HEK293 (cell line): ENCODE measurements around the gene ITGB1.

Experiments used
- BCL11A ChIP-seq: fragments of 450-650 bp; formaldehyde crosslinking; IDR thresholded peaks from 2 replicates; pipeline ENCODE4 v1.5.1; 2016; ENCODE audit warnings: low read depth, missing biosample characterization, missing genetic modification characterization
- BCL11B ChIP-seq: fragments of 450-650 bp; formaldehyde crosslinking; IDR thresholded peaks from 2 replicates; pipeline ENCODE4 v1.5.1; 2016; ENCODE audit warnings: low read depth, missing biosample characterization, missing genetic modification characterization
- EGR2 ChIP-seq: fragments of 450-650 bp; formaldehyde crosslinking; IDR thresholded peaks from 2 replicates; pipeline ENCODE4 v1.5.1; 2016; ENCODE audit warnings: low read depth, missing biosample characterization, missing genetic modification characterization
- GFI1B ChIP-seq: fragments of 450-650 bp; formaldehyde crosslinking; IDR thresholded peaks from 2 replicates; pipeline ENCODE4 v1.5.1; 2016; ENCODE audit warnings: missing biosample characterization, missing genetic modification characterization
- HOXC10 ChIP-seq: sonication (generic); formaldehyde crosslinking; IDR thresholded peaks from 2 replicates; pipeline ENCODE4 v1.8.1; 2023; ENCODE audit warnings: mild to moderate bottlenecking, missing genetic modification reagents
- KLF16 ChIP-seq: fragments of 450-650 bp; formaldehyde crosslinking; IDR thresholded peaks from 2 replicates; pipeline ENCODE4 v1.5.1; 2017; ENCODE audit warnings: missing biosample characterization, missing genetic modification characterization
- KLF8 ChIP-seq: fragments of 450-650 bp; formaldehyde crosslinking; IDR thresholded peaks from 2 replicates; pipeline ENCODE4 v1.5.1; 2016; ENCODE audit warnings: missing biosample characterization, missing genetic modification characterization
- SCRT1 ChIP-seq: fragments of 450-650 bp; formaldehyde crosslinking; IDR thresholded peaks from 2 replicates; pipeline ENCODE4 v1.5.1; 2016; ENCODE audit warnings: missing biosample characterization, missing genetic modification characterization, borderline replicate concordance
- TCF7L2 ChIP-seq: IDR thresholded peaks from 2 replicates; pipeline ENCODE4 v1.6.1; 2011; ENCODE audit warnings: low read depth, mild to moderate bottlenecking, inconsistent platforms, low read length, moderate library complexity, borderline replicate concordance
- ZBTB20 ChIP-seq: fragments of 450-650 bp; formaldehyde crosslinking; IDR thresholded peaks from 2 replicates; pipeline ENCODE4 v1.5.1; 2016; ENCODE audit warnings: missing biosample characterization, missing genetic modification characterization
- ZNF10 ChIP-seq: fragments of 450-650 bp; formaldehyde crosslinking; IDR thresholded peaks from 2 replicates; pipeline ENCODE4 v1.5.1; 2017; ENCODE audit warnings: missing biosample characterization, missing genetic modification characterization
- ZNF112 ChIP-seq: fragments of 450-650 bp; formaldehyde crosslinking; IDR thresholded peaks from 2 replicates; pipeline ENCODE4 v1.5.0; 2017; ENCODE audit warnings: missing biosample characterization, missing genetic modification characterization
- ZNF132 ChIP-seq: fragments of 450-650 bp; formaldehyde crosslinking; IDR thresholded peaks from 2 replicates; pipeline ENCODE4 v1.5.1; 2017; ENCODE audit warnings: missing biosample characterization, missing genetic modification characterization, borderline replicate concordance
- ZNF155 ChIP-seq: fragments of 450-650 bp; formaldehyde crosslinking; IDR thresholded peaks from 2 replicates; pipeline ENCODE4 v1.5.1; 2016; ENCODE audit warnings: missing biosample characterization, missing genetic modification characterization
- ZNF157 ChIP-seq: fragments of 450-650 bp; formaldehyde crosslinking; IDR thresholded peaks from 2 replicates; pipeline ENCODE4 v1.5.1; 2016; ENCODE audit warnings: missing biosample characterization, missing genetic modification characterization
- ZNF23 ChIP-seq: fragments of 450-650 bp; formaldehyde crosslinking; IDR thresholded peaks from 2 replicates; pipeline ENCODE4 v1.5.1; 2016; ENCODE audit warnings: missing biosample characterization, missing genetic modification characterization, borderline replicate concordance
- ZNF274 ChIP-seq, 2 experiments: fragments of 200-500 bp in 1 of 2; fragments of 450-650 bp in 1 of 2; sonication (Bioruptor generic) in 1 of 2; formaldehyde crosslinking in 1 of 2; IDR thresholded peaks; 2 replicates each; pipeline versions ENCODE4 v1.5.1 to v1.6.1; 2014 to 2016; ENCODE audit warnings: borderline replicate concordance in 1 of 2, inconsistent platforms in 1 of 2, low read length in 1 of 2, missing biosample characterization in 1 of 2, missing genetic modification characterization in 1 of 2
- ZNF335 ChIP-seq: fragments of 450-650 bp; formaldehyde crosslinking; conservative IDR thresholded peaks from 2 replicates; pipeline ENCODE4 v1.5.1; 2016; ENCODE audit warnings: missing biosample characterization, missing genetic modification characterization
- ZNF350 ChIP-seq: fragments of 450-650 bp; formaldehyde crosslinking; IDR thresholded peaks from 2 replicates; pipeline ENCODE4 v1.5.0; 2017; ENCODE audit warnings: missing biosample characterization, mild to moderate bottlenecking, missing genetic modification characterization
- ZNF529 ChIP-seq: fragments of 450-650 bp; formaldehyde crosslinking; IDR thresholded peaks from 2 replicates; pipeline ENCODE4 v1.5.1; 2017; ENCODE audit warnings: missing genetic modification characterization, missing biosample characterization; ENCODE audit not compliant: insufficient replicate concordance
- ZNF555 ChIP-seq: fragments of 450-650 bp; formaldehyde crosslinking; conservative IDR thresholded peaks from 2 replicates; pipeline ENCODE4 v1.5.1; 2017; ENCODE audit warnings: missing biosample characterization, mild to moderate bottlenecking, missing genetic modification characterization, inconsistent platforms
- ZNF558 ChIP-seq: fragments of 450-650 bp; formaldehyde crosslinking; IDR thresholded peaks from 2 replicates; pipeline ENCODE4 v1.5.1; 2016; ENCODE audit warnings: missing biosample characterization, missing genetic modification characterization
- ZNF596 ChIP-seq: fragments of 450-650 bp; IDR thresholded peaks from 2 replicates; pipeline ENCODE4 v1.5.0; 2018; ENCODE audit warnings: missing biosample characterization, mild to moderate bottlenecking, missing genetic modification characterization, moderate library complexity
- ZNF654 ChIP-seq: fragments of 450-650 bp; formaldehyde crosslinking; IDR thresholded peaks from 2 replicates; pipeline ENCODE4 v1.5.1; 2016; ENCODE audit warnings: low read depth, missing biosample characterization, missing genetic modification characterization
- ZNF677 ChIP-seq: fragments of 450-650 bp; IDR thresholded peaks from 2 replicates; pipeline ENCODE4 v1.5.0; 2018; ENCODE audit warnings: missing biosample characterization, mild to moderate bottlenecking, missing genetic modification characterization, moderate library complexity
- ZNF76 ChIP-seq: fragments of 450-650 bp; formaldehyde crosslinking; IDR thresholded peaks from 2 replicates; pipeline ENCODE4; 2016; ENCODE audit warnings: low read depth, missing biosample characterization, missing genetic modification characterization, borderline replicate concordance
- ZSCAN23 ChIP-seq: fragments of 450-650 bp; formaldehyde crosslinking; IDR thresholded peaks from 2 replicates; pipeline ENCODE4 v1.5.1; 2016; ENCODE audit warnings: missing biosample characterization, missing genetic modification characterization
- TF ChIP-seq, protein P1 (sequence below): fragments of 450-650 bp; formaldehyde crosslinking; IDR thresholded peaks from 2 replicates; pipeline ENCODE4 v1.5.1; 2016; ENCODE audit warnings: missing biosample characterization, missing genetic modification characterization
- TF ChIP-seq, protein P2 (sequence below): fragments of 450-650 bp; formaldehyde crosslinking; IDR thresholded peaks from 2 replicates; pipeline ENCODE4 v1.5.1; 2016; ENCODE audit warnings: missing biosample characterization, missing genetic modification characterization
- TF ChIP-seq, protein P3 (sequence below): fragments of 450-650 bp; formaldehyde crosslinking; IDR thresholded peaks from 2 replicates; pipeline ENCODE4 v1.5.1; 2016; ENCODE audit warnings: missing biosample characterization, missing genetic modification characterization
- TF ChIP-seq, protein P4 (sequence below): fragments of 450-650 bp; IDR thresholded peaks from 2 replicates; pipeline ENCODE4 v1.5.1; 2018; ENCODE audit warnings: missing biosample characterization, mild to moderate bottlenecking, missing genetic modification characterization

Gene ITGB1

DNA sequence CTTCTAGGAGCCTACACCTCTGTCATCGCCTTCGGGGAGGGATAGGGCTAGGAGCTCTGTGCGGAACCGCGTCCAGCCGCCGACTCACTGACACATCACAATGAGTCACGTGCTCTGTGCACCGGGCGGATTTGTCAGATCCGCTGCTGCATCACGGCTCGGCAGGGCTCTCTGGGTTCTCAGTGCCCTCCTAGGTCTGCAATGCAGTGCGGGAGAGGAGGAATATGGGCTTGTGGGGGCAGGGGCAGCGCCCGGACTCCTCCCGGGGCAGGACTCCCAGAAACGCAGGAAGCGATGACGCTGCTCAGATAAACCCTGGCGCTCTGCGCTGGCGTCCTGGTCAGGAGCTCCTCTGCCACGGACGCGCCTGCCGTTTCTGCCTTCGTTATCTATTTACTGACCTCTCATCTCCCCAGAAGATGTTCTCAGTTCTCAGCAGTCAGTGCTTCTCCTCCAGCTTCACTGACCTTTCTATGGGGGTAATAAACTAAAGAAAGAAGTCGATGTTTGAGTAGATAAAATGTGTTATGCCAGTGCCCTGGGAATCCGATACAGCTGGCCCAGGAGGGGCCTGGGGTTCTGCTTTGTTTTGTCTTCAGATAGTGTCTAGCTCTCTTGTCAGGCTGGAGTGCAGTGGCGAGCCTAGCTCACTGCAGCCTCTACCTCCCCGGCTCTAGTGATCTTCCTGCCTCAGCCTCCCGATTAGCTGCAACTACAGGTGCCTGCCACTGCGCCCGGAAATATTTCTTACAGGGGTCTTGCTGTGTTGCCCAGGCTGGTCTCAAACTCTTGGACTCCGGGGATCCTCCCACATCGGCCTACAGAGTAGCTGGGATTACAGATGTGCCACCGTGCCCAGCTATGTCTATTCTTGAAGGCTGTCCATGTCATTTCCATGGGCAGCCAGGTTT lies 22.8 kb upstream of the ITGB1 start (continued):
- TF ChIP-seq, protein P1, sequence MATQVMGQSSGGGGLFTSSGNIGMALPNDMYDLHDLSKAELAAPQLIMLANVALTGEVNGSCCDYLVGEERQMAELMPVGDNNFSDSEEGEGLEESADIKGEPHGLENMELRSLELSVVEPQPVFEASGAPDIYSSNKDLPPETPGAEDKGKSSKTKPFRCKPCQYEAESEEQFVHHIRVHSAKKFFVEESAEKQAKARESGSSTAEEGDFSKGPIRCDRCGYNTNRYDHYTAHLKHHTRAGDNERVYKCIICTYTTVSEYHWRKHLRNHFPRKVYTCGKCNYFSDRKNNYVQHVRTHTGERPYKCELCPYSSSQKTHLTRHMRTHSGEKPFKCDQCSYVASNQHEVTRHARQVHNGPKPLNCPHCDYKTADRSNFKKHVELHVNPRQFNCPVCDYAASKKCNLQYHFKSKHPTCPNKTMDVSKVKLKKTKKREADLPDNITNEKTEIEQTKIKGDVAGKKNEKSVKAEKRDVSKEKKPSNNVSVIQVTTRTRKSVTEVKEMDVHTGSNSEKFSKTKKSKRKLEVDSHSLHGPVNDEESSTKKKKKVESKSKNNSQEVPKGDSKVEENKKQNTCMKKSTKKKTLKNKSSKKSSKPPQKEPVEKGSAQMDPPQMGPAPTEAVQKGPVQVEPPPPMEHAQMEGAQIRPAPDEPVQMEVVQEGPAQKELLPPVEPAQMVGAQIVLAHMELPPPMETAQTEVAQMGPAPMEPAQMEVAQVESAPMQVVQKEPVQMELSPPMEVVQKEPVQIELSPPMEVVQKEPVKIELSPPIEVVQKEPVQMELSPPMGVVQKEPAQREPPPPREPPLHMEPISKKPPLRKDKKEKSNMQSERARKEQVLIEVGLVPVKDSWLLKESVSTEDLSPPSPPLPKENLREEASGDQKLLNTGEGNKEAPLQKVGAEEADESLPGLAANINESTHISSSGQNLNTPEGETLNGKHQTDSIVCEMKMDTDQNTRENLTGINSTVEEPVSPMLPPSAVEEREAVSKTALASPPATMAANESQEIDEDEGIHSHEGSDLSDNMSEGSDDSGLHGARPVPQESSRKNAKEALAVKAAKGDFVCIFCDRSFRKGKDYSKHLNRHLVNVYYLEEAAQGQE (tag by site-specific recombination), result no peak
- TF ChIP-seq ZNF677 (no peak), ZNF157 (tag by site-specific recombination) (no peak), KLF8 (tag by site-specific recombination) (peak; percentile 73; the same call in 1 of the 2 replicates), ZNF654 (tag by site-specific recombination) (no peak), ZNF76 (tag by site-specific recombination) (peak; percentile 95), ZNF350 (tag by site-specific recombination) (no peak), ZNF10 (no peak), ZNF558 (tag by site-specific recombination) (0 out of 2 replicates have a peak, but pooled peaks have one; percentile 19), GFI1B (tag by site-specific recombination) (no peak), SCRT1 (no peak), HOXC10 (CRISPR knock-in tag) (no peak), TCF7L2 (no peak), ZNF555 (tag by site-specific recombination) (no peak), ZNF132 (tag by site-specific recombination) (no peak), ZNF274 (IDR thresholded peaks at IDR 0.05; ENCODE audit: low read length) (no peak), ZNF274 (tag by site-specific recombination; IDR thresholded peaks at IDR 0.05; ENCODE audit: borderline replicate concordance) (no peak), BCL11B (tag by site-specific recombination) (no peak), EGR2 (no peak), ZNF112 (tag by site-specific recombination) (no peak), ZNF335 (tag by site-specific recombination) (peak; percentile 65), ZNF155 (tag by site-specific recombination) (no peak), BCL11A (tag by site-specific recombination) (no peak), ZNF529 (tag by site-specific recombination) (no peak), ZBTB20 (peak; percentile 95), KLF16 (peak; percentile 60; the same call in 1 of the 2 replicates), ZNF23 (tag by site-specific recombination) (no peak), ZSCAN23 (tag by site-specific recombination) (no peak), ZNF596 (tag by site-specific recombination) (no peak)
- TF ChIP-seq, protein P2, sequence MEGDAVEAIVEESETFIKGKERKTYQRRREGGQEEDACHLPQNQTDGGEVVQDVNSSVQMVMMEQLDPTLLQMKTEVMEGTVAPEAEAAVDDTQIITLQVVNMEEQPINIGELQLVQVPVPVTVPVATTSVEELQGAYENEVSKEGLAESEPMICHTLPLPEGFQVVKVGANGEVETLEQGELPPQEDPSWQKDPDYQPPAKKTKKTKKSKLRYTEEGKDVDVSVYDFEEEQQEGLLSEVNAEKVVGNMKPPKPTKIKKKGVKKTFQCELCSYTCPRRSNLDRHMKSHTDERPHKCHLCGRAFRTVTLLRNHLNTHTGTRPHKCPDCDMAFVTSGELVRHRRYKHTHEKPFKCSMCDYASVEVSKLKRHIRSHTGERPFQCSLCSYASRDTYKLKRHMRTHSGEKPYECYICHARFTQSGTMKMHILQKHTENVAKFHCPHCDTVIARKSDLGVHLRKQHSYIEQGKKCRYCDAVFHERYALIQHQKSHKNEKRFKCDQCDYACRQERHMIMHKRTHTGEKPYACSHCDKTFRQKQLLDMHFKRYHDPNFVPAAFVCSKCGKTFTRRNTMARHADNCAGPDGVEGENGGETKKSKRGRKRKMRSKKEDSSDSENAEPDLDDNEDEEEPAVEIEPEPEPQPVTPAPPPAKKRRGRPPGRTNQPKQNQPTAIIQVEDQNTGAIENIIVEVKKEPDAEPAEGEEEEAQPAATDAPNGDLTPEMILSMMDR, result no peak; the same call in 1 of the 2 replicates
- TF ChIP-seq, protein P3, sequence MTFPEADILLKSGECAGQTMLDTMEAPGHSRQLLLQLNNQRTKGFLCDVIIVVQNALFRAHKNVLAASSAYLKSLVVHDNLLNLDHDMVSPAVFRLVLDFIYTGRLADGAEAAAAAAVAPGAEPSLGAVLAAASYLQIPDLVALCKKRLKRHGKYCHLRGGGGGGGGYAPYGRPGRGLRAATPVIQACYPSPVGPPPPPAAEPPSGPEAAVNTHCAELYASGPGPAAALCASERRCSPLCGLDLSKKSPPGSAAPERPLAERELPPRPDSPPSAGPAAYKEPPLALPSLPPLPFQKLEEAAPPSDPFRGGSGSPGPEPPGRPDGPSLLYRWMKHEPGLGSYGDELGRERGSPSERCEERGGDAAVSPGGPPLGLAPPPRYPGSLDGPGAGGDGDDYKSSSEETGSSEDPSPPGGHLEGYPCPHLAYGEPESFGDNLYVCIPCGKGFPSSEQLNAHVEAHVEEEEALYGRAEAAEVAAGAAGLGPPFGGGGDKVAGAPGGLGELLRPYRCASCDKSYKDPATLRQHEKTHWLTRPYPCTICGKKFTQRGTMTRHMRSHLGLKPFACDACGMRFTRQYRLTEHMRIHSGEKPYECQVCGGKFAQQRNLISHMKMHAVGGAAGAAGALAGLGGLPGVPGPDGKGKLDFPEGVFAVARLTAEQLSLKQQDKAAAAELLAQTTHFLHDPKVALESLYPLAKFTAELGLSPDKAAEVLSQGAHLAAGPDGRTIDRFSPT (tag by site-specific recombination), result no peak
- TF ChIP-seq, protein P4, sequence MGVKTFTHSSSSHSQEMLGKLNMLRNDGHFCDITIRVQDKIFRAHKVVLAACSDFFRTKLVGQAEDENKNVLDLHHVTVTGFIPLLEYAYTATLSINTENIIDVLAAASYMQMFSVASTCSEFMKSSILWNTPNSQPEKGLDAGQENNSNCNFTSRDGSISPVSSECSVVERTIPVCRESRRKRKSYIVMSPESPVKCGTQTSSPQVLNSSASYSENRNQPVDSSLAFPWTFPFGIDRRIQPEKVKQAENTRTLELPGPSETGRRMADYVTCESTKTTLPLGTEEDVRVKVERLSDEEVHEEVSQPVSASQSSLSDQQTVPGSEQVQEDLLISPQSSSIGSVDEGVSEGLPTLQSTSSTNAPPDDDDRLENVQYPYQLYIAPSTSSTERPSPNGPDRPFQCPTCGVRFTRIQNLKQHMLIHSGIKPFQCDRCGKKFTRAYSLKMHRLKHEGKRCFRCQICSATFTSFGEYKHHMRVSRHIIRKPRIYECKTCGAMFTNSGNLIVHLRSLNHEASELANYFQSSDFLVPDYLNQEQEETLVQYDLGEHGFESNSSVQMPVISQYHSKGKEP, result peak; percentile 66; the same call in 1 of the 2 replicates
